Fibroblast of skin of scalp (primary cell): ENCODE data around the gene HGD. TPM values are rescaled to one million over a fixed set of nuclear protein-coding genes. Genes with fewer than 3 reads are reported as not detected.
"Not testable (repeated sequence)": the region's sequence is repeated elsewhere in the genome, so short reads cannot be mapped to it uniquely, and the experiment has no call there.

ENCODE experiments used
- DNase-seq: peaks from one replicate; pipeline ENCODE4 v3.0.0-alpha.2; 2013
- polyA plus RNA-seq, 2 experiments: library from polyadenylated mRNA; unstranded; fragments of 120-200 nt; gene quantifications; one replicate each; pipeline ENCODE4 v1.2.1, GENCODE V29; 2013; ENCODE audit not compliant: insufficient read length in 2 of 2

Gene HGD
- not detected for polyA plus RNA-seq (2013, experiment 1 of 2; ENCODE audit: insufficient read length)
- polyA plus RNA-seq (2013, experiment 2 of 2; ENCODE audit: insufficient read length): 0.80 TPM

GRCh38 chr3:120682095-120682681 is at the start of gene HGD:
Gene HGD, minus strand, starts transcription at chr3:120682239. Its CDS starts 128 bp downstream, at chr3:120682111.
- DNase-seq: no peak

- DNase-seq: no peak
Measured at GRCh38 chr3:120730576-120731542, 48.8 kb upstream of the HGD start.

GRCh38 chr3:120726791-120727190 is 44.8 kb upstream of the HGD start:
- DNase-seq: peak; percentile 11

- not testable (repeated sequence) for DNase-seq
Measured at GRCh38 chr3:120719167-120719834, 37.3 kb upstream of the HGD start.

- no peak for DNase-seq
Measured at GRCh38 chr3:120713262-120713661, 31.2 kb upstream of the HGD start.

GRCh38 chr3:120710369-120710768 is 28.3 kb upstream of the HGD start:
- no peak for DNase-seq

- DNase-seq: no peak
Measured at GRCh38 chr3:120708408-120708807, 26.4 kb upstream of the HGD start.

GRCh38 chr3:120706950-120707349 is 24.9 kb upstream of the HGD start:
- DNase-seq: no peak

GRCh38 chr3:120705884-120706582 is 24.0 kb upstream of the HGD start:
- DNase-seq: no peak

GRCh38 chr3:120699333-120699732 is 17.3 kb upstream of the HGD start:
- no peak for DNase-seq

GRCh38 chr3:120693439-120694171 is 11.6 kb upstream of the HGD start:
- DNase-seq: peak; percentile 78

GRCh38 chr3:120689395-120689794 is 7.4 kb upstream of the HGD start:
- no peak for DNase-seq

GRCh38 chr3:120688121-120688520 is 6.1 kb upstream of the HGD start:
- DNase-seq: peak; percentile 89

GRCh38 chr3:120685411-120685810 is 3.4 kb upstream of the HGD start:
- no peak for DNase-seq

GRCh38 chr3:120684896-120685295 is 2.9 kb upstream of the HGD start:
- DNase-seq: no peak

- no peak for DNase-seq
Measured at GRCh38 chr3:120683671-120684301, 1.7 kb upstream of the HGD start.

- no peak for DNase-seq
Measured at GRCh38 chr3:120683213-120683612, 1.2 kb upstream of the HGD start.

- DNase-seq: no peak
Measured at GRCh38 chr3:120681506-120682038, 467 bp downstream of the HGD start.

GRCh38 chr3:120681018-120681417 is 1.0 kb downstream of the HGD start:
- no peak for DNase-seq

GRCh38 chr3:120680193-120680894 is 1.7 kb downstream of the HGD start:
- no peak for DNase-seq
